Measurements from ENCODE around the gene CDKN2A. TPM values are rescaled to one million over a fixed set of nuclear protein-coding genes. Genes with fewer than 3 reads are reported as not detected.
"Not testable (repeated sequence)": the region's sequence is repeated elsewhere in the genome, so short reads cannot be mapped to it uniquely, and the experiment has no call there.

Gene CDKN2A
- total and polyA plus RNA-seq, 2 donors (not counting 3 experiments of a cell fraction or from before 2014, with no cell fraction given) = 8.5 to 10.7 TPM

GRCh38 chr9:21961569-21961968, 32.6 kb downstream of the CDKN2A start:
- CTCF ChIA-PET = interaction anchor here (0.8 to 1.2 kb wide), 3 partner anchors 47 to 267 kb away, joined by 3 to 6 read pairs (median 4); no protein-coding TSS in a partner anchor
- no peak overlapping the region for H2AFZ ChIP-seq (ENCODE audit: low read depth, low read length)
- TF ChIP-seq POLR2AphosphoS5 (IDR thresholded peaks at IDR 0.05; ENCODE audit: insufficient read depth, low read depth, low read length) (no peak), EZH2 (IDR thresholded peaks at IDR 0.05; ENCODE audit: borderline replicate concordance, low read depth, low read length, severe bottlenecking) (no peak), FOS (IDR thresholded peaks at IDR 0.05; ENCODE audit: borderline replicate concordance, insufficient read depth, low read length) (no peak), POLR2A (IDR thresholded peaks at IDR 0.05; ENCODE audit: low read depth, low read length) (no peak), MAX (IDR thresholded peaks at IDR 0.05; ENCODE audit: insufficient read depth, insufficient read length) (no peak), MYC (IDR thresholded peaks at IDR 0.05; ENCODE audit: low read depth, low read length) (no peak), JUN (IDR thresholded peaks at IDR 0.05; ENCODE audit: borderline replicate concordance, insufficient read depth, insufficient read length, low read depth) (no peak), GATA2 (IDR thresholded peaks at IDR 0.05; ENCODE audit: insufficient read depth, insufficient read length, low read depth, low read length) (no peak)
- TF ChIP-seq, protein P1, sequence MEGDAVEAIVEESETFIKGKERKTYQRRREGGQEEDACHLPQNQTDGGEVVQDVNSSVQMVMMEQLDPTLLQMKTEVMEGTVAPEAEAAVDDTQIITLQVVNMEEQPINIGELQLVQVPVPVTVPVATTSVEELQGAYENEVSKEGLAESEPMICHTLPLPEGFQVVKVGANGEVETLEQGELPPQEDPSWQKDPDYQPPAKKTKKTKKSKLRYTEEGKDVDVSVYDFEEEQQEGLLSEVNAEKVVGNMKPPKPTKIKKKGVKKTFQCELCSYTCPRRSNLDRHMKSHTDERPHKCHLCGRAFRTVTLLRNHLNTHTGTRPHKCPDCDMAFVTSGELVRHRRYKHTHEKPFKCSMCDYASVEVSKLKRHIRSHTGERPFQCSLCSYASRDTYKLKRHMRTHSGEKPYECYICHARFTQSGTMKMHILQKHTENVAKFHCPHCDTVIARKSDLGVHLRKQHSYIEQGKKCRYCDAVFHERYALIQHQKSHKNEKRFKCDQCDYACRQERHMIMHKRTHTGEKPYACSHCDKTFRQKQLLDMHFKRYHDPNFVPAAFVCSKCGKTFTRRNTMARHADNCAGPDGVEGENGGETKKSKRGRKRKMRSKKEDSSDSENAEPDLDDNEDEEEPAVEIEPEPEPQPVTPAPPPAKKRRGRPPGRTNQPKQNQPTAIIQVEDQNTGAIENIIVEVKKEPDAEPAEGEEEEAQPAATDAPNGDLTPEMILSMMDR (IDR thresholded peaks at IDR 0.05; ENCODE audit: extremely low read depth in 1 of 2, insufficient read depth in 1 of 2, low read depth in 1 of 2, low read length in 2 of 2) = no peak
- no peak overlapping the region for H3K27ac ChIP-seq (ENCODE audit: insufficient read depth, low read depth, low read length)
- no peak overlapping the region for H3K4me3 ChIP-seq (replicated peaks in 1 of 3; ENCODE audit: insufficient read depth in 1 of 3, low read depth in 1 of 3, low read length in 3 of 3)
- peaks cover 21 to 51% of the 10 kb centered on the region in 2 experiments for H3K27me3 ChIP-seq (ENCODE audit: control insufficient read depth in 2 of 2, insufficient read depth in 2 of 2, low read length in 2 of 2)
- DNase-seq (ENCODE audit: low read depth, low spot score) = no peak
- POLR2A ChIA-PET = no interaction called here
- H3K9ac ChIP-seq (replicated peaks; ENCODE audit: extremely low read depth, insufficient read depth, low read length) = no peak overlapping the region
- dilution Hi-C loops (cut with MboI; ENCODE audit: extremely low pct_ligation_motif_present, low sequenced_read_pairs) = no loop called here
- no peaks in the 10 kb centered on the region for H4K20me1 ChIP-seq (replicated peaks; ENCODE audit: control insufficient read depth, extremely low read depth, insufficient read depth, low read length)
- no peak overlapping the region for H3K4me2 ChIP-seq (ENCODE audit: insufficient read depth, low read length)
- H3K36me3 ChIP-seq (ENCODE audit: control insufficient read depth in 2 of 2, extremely low read depth in 1 of 2, insufficient read depth in 2 of 2, low read length in 2 of 2) = no peaks in the 10 kb centered on the region
- intact Hi-C loops (cut with micrococcal nuclease) = no loop called here
- no TSS peak for BruUV-seq (replicated peaks)
- no peaks in the 10 kb centered on the region for H3K9me3 ChIP-seq (replicated peaks; ENCODE audit: control insufficient read depth, insufficient read depth, low read length)
- H3K4me1 ChIP-seq (ENCODE audit: control insufficient read depth, extremely low read depth, insufficient read depth, low read length) = peaks cover 13% of the 10 kb centered on the region
- H3K9me1 ChIP-seq (replicated peaks; ENCODE audit: control insufficient read depth, extremely low read depth, insufficient read depth, low read length) = no peaks in the 10 kb centered on the region
- FAIRE-seq = no peak
- no peaks in the 10 kb centered on the region for H3K79me2 ChIP-seq (ENCODE audit: control insufficient read depth, insufficient read depth, low read length)

DNA sequence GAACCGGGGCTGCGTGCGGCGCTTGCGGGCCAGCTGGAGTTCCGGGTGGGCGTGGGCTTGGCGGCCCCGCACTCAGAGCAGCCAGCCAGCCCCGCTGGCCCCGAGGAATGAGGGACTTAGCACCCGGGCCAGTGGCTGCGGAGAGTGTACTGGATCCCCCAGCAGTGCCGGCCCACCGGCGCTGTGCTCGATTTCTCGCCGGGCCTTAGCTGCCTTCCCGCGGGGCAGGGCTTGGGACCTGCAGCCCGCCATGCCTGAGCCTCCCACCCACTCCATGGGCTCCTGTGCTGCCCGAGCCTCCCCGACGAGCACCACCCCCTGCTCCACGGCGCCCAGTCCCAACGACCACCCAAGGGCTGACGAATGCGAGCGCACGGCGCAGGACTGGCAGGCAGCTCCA, 34.9 kb downstream of the CDKN2A start:
- H3K9me3 ChIP-seq (replicated peaks; ENCODE audit: control insufficient read depth, insufficient read depth, low read length); POLR2A ChIA-PET; H3K4me3 ChIP-seq (replicated peaks in 1 of 3; ENCODE audit: insufficient read depth in 1 of 3, low read depth in 1 of 3, low read length in 3 of 3); BruUV-seq (replicated peaks); DNase-seq (ENCODE audit: low read depth, low spot score); H3K9me1 ChIP-seq (replicated peaks; ENCODE audit: control insufficient read depth, extremely low read depth, insufficient read depth, low read length); H3K79me2 ChIP-seq (ENCODE audit: control insufficient read depth, insufficient read depth, low read length); H3K36me3 ChIP-seq (ENCODE audit: control insufficient read depth in 2 of 2, extremely low read depth in 1 of 2, insufficient read depth in 2 of 2, low read length in 2 of 2); H3K4me1 ChIP-seq (ENCODE audit: control insufficient read depth, extremely low read depth, insufficient read depth, low read length); H2AFZ ChIP-seq (ENCODE audit: low read depth, low read length); H3K9ac ChIP-seq (replicated peaks; ENCODE audit: extremely low read depth, insufficient read depth, low read length); dilution Hi-C loops (cut with MboI; ENCODE audit: extremely low pct_ligation_motif_present, low sequenced_read_pairs); H4K20me1 ChIP-seq (replicated peaks; ENCODE audit: control insufficient read depth, extremely low read depth, insufficient read depth, low read length); CTCF ChIA-PET; FAIRE-seq; H3K4me2 ChIP-seq (ENCODE audit: insufficient read depth, low read length); intact Hi-C loops (cut with micrococcal nuclease); H3K27ac ChIP-seq (ENCODE audit: insufficient read depth, low read depth, low read length): not testable (repeated sequence)
- peaks cover 13 to 34% of the 10 kb centered on the region in 2 experiments for H3K27me3 ChIP-seq (ENCODE audit: control insufficient read depth in 2 of 2, insufficient read depth in 2 of 2, low read length in 2 of 2)

Measured in endothelial cell of umbilical vein (primary cell).